ENCODE data around the gene PRDM10.
A peak's percentile ranks its signal among the peaks of the same experiment; 100 is the strongest.

The PRDM10 gene

DNA sequence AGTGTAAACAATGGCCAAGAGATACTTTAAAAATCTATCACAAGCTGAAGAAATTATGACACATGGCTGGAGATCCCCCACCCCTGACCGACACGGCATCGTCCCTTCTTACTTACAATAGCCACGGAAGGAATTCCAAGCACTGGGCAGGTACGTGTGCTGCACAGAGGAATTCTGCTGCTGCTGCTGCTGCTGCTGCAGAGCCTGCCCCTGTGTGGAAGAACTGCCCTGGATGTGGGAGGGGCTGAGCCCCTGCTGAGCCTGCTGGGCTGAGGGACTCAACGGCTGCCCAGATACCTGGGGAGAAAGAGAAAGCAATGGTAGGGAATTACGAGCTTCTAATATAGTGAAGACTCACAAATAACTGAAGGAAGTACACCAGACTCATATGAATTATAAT is 92.3 kb downstream of the PRDM10 start:
- TF ChIP-seq CTCF (conservative IDR thresholded peaks at IDR 0.05; ENCODE audit: low read depth, low read length): no peak
- peak; percentile 27 for DNase-seq (ENCODE audit: low read depth)
- H3K4me3 ChIP-seq (ENCODE audit: low read depth, low read length): no peak overlapping the region

DNA sequence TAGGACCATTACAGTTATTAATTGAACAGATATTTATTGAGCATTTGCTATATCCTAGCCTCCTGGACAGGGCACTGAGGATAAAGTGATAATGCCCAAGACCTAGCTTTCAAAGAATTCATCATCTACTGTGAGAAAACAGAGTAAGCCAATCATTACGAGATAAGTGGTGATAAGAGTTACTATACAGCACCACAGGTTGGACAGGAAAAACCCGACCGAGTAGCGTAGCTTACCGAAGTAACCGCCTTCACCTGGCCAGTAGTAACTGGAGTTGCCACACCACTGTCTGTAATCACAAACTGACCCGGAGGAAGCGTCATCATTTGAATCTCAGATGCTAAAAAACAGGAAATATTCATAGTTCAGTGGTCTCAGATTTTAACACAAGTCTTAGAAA is 97.2 kb downstream of the PRDM10 start:
- no peak for TF ChIP-seq CTCF (conservative IDR thresholded peaks at IDR 0.05; ENCODE audit: low read depth, low read length)
- no peak for DNase-seq (ENCODE audit: low read depth)
- H3K4me3 ChIP-seq (ENCODE audit: low read depth, low read length): no peak overlapping the region

DNA sequence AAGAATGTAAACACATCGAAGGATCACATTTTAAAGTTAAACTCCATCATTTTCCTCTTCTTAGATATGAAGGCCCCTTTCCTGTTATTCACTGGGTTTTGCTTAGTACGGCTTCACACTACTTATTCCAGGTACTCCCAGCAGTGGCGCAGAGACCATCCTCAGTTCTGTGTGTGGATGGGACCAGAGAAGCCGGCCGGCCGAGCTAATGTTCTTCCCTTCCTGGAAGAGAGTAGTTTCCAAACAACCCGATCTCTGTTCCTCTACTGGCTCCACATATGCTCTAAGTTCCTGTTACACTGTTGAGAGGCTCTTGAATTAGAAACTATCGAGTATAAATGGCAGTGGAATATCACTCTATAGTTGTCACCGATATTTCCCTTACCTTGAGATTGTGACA is 106.6 kb downstream of the PRDM10 start:
- TF ChIP-seq CTCF (conservative IDR thresholded peaks at IDR 0.05; ENCODE audit: low read depth, low read length): no peak
- H3K4me3 ChIP-seq (ENCODE audit: low read depth, low read length): peak overlapping the region; percentile 84
- peak; percentile 2 for DNase-seq (ENCODE audit: low read depth)

GRCh38 chr11:129895126-129896041 is 107.3 kb downstream of the PRDM10 start, which contains the start of gene NFRKB:
Gene NFRKB, minus strand, starts transcription at chr11:129895578. Its CDS starts 2,729 bp downstream, at chr11:129892849.
- peak; percentile 72 for DNase-seq (ENCODE audit: low read depth)
- peak; percentile 13 for TF ChIP-seq CTCF (conservative IDR thresholded peaks at IDR 0.05; ENCODE audit: low read depth, low read length)
- peak within 1 kb of the TSS; percentile 84 for H3K4me3 ChIP-seq (ENCODE audit: low read depth, low read length)

DNA sequence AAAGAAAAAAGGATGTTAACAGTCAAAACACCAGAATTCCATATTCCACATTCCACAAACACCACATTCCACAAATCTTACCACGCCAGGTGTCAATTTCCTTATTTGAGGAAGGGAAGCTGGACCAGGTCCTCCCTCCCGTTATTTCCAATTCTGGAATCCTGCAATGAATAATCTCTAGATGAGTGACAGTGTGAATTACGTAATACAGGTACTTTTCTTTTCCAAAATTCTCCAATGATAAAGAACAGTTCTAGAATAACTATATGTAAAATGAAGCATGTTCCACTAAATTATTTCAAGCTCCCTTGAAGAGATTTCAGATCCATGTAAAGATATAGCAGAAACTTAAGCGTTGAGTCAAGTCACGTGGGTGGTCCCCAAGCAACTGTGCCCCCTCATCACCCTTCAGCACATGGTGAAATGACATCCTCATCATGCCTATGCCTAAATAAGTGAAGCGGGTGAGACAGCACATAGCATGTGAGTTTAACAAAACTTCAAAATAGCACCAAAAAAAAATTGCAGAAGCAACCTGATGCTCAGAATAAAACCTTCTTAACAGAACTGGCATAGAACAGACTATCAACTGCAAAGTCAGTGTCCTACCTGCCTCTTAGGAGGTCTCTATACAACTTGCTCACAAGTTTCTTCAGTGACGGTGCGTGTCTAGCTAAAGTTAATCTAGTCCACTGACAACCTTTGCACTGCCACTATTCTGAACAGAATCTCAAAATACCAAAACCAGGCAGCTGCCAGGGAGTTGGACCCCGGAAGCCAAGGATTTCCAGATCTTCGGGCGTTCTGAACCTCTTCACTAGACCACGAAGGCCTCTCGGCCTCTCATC is 108.1 kb downstream of the PRDM10 start:
- no peak for TF ChIP-seq CTCF (conservative IDR thresholded peaks at IDR 0.05; ENCODE audit: low read depth, low read length)
- peak overlapping the region; percentile 84 for H3K4me3 ChIP-seq (ENCODE audit: low read depth, low read length)
- peak; percentile 13 for DNase-seq (ENCODE audit: low read depth)

DNA sequence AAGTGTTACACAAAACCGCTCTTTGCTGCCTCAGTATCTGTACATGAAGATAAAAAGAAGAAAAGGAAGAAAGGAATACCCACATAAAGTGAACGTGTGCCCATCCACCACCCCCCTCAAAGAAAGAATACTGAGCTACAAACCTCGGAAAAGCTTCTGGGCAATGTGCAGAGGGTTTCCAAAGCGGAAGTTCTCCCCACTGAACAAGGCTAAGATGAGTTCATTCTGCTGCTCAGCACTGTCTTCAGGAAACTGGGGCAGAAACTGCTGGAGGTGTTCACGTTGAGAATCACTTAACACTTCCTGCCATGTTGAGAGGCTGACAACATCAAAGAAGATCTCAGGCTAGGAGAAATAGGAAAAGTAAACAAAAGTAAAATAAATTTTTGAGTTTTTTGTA is 114.2 kb downstream of the PRDM10 start:
- no peak for DNase-seq (ENCODE audit: low read depth)
- no peak for TF ChIP-seq CTCF (conservative IDR thresholded peaks at IDR 0.05; ENCODE audit: low read depth, low read length)
- no peak overlapping the region for H3K4me3 ChIP-seq (ENCODE audit: low read depth, low read length)
